ENCODE results near the gene TCEA2. TPM values are rescaled to one million over a fixed set of nuclear protein-coding genes. Genes with fewer than 3 reads are reported as not detected.

TCEA2 gene
- total and polyA plus RNA-seq, 9 of the 15 experiments (the other 6 are each of a cell fraction or from before 2014, with no cell fraction given), result 1.4 to 28.7 (median 5.4) TPM

- no peak for TF ChIP-seq GTF3C2 (IDR thresholded peaks at IDR 0.05; ENCODE audit: borderline replicate concordance, extremely low read depth, insufficient read length)
- TF ChIP-seq, protein P1, sequence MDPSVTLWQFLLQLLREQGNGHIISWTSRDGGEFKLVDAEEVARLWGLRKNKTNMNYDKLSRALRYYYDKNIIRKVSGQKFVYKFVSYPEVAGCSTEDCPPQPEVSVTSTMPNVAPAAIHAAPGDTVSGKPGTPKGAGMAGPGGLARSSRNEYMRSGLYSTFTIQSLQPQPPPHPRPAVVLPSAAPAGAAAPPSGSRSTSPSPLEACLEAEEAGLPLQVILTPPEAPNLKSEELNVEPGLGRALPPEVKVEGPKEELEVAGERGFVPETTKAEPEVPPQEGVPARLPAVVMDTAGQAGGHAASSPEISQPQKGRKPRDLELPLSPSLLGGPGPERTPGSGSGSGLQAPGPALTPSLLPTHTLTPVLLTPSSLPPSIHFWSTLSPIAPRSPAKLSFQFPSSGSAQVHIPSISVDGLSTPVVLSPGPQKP (CRISPR knock-in tag; IDR thresholded peaks at IDR 0.05), result no peak
- peak; percentile 12 for TF ChIP-seq TBP (optimal IDR thresholded peaks at IDR 0.05; ENCODE audit: low read depth, low read length)
- no peak for TF ChIP-seq PKNOX1 (IDR thresholded peaks at IDR 0.05)
- 0 out of 2 replicates have a peak, but pooled peaks have one; percentile 42 for TF ChIP-seq ETV5 (CRISPR knock-in tag; IDR thresholded peaks at IDR 0.05; ENCODE audit: low read depth)
- TF ChIP-seq NCOR1 (IDR thresholded peaks at IDR 0.05), result no peak
- TF ChIP-seq, protein P2, sequence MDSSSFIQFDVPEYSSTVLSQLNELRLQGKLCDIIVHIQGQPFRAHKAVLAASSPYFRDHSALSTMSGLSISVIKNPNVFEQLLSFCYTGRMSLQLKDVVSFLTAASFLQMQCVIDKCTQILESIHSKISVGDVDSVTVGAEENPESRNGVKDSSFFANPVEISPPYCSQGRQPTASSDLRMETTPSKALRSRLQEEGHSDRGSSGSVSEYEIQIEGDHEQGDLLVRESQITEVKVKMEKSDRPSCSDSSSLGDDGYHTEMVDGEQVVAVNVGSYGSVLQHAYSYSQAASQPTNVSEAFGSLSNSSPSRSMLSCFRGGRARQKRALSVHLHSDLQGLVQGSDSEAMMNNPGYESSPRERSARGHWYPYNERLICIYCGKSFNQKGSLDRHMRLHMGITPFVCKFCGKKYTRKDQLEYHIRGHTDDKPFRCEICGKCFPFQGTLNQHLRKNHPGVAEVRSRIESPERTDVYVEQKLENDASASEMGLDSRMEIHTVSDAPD (CRISPR knock-in tag; IDR thresholded peaks at IDR 0.05), result no peak
- no peak for TF ChIP-seq MAFF (IDR thresholded peaks at IDR 0.05; ENCODE audit: low read length)
- TF ChIP-seq MAZ (CRISPR knock-in tag; conservative IDR thresholded peaks at IDR 0.05 in 1 of 2, IDR thresholded peaks at IDR 0.05 in 1 of 2), result no peak; a peak in 3 of 4 replicates
- no peak for TF ChIP-seq ZNF431 (CRISPR knock-in tag; IDR thresholded peaks at IDR 0.05)
- no peak for TF ChIP-seq TCF15 (CRISPR knock-in tag; IDR thresholded peaks at IDR 0.05)
- no peak for TF ChIP-seq THAP12 (CRISPR knock-in tag; IDR thresholded peaks at IDR 0.05)
- peak; percentile 87 for TF ChIP-seq EGR1 (conservative IDR thresholded peaks at IDR 0.05)
- TF ChIP-seq GATA2 (CRISPR knock-in tag; IDR thresholded peaks at IDR 0.05), result no peak
- TF ChIP-seq SMAD3 (CRISPR knock-in tag; conservative IDR thresholded peaks at IDR 0.05), result no peak
- TF ChIP-seq HES1 (IDR thresholded peaks at IDR 0.05; ENCODE audit: low read depth), result no peak
These were observed 12.6 kb upstream of the TCEA2 start (continued) for GRCh38 chr20:64050261-64051032.
